Activated T-cell treated with anti-CD3 and anti-CD28 coated beads, Interleukin-2, amount 50 U/mL, for 48 hours (primary cell): ENCODE results near the gene SFXN1.
"Not testable (repeated sequence)": the region's sequence is repeated elsewhere in the genome, so short reads cannot be mapped to it uniquely, and the experiment has no call there.

Experiments
- DNase-seq, 2 experiments: peaks; one replicate each; pipeline ENCODE4 v3.0.0-alpha.2; 2020

SFXN1 gene

DNA sequence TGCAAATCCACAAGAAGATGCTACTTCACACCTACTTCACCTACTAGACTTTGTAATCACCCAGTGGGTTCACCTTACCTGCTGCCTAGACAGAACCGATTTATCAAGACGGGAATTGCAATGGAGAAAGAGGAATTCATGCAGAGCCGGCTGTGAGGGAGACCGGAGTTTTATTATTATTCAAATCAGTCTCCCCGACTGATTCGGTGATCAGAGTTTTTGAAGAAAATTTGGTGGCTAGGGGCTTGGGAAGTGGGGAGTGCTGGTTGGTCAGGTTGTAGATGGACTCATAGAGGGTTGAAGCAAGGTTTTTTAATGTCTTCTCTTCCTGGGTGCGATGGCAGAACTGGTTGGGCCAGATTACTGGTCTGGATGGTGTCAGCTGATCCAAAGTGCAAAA lies 23.4 kb downstream of the SFXN1 start:
- no peak for DNase-seq

DNA sequence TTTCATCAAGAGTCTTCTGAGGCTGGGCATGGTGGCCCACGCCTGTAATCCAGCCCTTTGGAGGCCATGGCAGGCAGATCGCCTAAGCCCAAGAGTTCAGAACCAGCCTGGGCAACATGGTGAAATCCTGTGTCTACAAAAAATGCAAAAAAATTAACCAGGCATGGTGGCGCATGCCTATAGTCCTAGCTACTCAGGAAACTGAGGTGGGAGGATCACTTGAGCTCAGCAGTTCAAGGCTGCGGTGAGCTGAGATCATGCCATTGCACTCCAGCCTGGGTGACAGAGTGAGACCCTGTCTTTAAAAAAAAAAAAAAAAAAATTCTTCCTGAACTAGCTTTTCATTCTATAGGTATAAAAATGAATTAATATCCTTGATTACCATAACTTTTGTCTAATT lies 29.3 kb downstream of the SFXN1 start:
- peak; percentile 30 to 46 for DNase-seq

DNA sequence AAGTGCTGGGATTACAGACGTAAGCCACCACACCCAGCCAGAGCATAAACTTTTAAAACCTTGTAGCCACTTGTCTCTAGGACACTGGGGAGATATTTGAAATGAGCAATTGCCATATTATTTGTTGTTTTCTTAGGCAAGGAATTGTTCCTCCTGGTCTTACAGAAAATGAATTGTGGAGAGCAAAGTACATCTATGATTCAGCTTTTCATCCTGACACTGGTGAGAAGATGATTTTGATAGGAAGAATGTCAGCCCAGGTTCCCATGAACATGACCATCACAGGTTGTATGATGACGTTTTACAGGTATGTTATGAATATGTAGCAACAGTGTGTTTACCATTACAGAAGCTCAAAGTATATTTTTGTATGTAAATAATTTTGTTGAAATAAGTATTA lies 30.5 kb downstream of the SFXN1 start:
- DNase-seq: no peak

DNA sequence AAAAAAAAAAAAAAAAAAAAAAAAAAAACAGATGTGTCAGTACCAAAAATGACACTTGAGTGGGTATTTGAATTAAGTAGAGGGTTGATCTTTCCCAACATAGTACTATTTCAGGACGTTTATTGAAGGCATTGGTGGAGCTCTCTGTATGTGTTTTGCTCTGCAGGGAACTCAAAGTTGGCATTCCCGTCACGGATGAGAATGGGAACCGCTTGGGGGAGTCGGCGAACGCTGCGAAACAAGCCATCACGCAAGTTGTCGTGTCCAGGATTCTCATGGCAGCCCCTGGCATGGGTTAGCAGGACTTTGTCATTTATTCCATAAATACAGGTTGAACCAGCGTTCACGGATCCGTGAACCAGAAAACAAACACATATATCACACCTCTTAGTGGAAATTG lies 34.9 kb downstream of the SFXN1 start:
- no peak for DNase-seq

DNA sequence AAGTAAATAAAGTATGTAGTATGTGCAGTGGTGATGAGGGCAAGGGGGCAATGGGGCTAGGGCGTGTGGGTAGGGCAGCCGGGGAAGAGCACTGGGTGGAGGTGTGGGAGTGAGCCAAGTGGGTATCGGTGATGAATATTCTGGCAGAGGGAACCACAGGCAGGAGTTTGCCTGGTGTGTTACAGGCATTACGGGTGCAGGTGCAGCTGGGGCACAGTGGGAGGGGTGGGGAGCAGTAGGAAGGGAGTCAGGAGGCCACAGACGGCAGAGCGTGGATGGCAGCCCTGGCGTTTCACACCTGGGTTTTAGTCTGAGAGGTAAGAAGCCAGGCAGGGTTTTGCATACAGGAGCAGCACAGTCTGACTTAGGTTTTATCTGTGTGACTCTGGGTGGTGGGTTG lies 35.4 kb downstream of the SFXN1 start:
- DNase-seq: no peak

DNA sequence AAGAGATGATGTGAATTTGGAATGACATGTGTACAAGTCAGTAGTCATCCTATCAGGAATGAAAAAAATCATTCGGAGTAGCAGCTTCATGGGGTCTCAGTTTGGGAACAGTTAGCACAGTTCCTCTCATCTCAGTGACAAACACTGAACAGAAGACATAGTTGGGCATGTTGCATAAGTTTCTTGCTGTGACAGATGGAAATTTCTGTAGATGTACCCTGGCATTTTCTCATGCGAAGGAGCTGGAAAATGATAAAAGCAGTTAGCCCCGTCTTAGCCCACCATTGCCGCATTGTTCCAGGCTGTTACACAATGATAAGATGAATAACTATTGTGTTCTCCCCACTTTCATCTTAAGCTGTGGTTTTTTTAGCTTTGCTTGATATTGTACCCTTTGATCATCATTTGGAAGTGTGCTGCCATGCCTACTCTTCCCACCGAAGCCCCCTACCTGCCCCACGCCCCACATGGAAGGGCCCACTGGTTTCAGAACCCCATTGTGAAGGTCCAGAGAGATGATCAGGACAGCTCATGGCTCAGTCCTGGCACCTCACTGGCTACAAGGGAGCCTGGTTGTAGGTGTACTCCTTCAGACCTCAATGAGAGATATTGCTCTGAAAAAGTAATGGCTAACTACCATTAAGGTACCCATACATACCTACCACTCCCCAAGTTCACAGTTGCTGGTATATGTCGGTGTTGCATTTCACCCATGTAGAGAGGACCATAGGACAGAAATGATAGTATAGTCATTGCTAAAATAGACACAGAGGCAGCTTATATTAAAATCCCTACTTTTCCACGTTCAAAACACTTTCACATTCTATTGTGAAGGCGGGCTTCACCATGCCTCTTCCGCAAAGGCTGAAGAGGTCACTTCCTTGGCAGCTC lies 38.8 kb downstream of the SFXN1 start:
- DNase-seq: peak; percentile 50 to 56

DNA sequence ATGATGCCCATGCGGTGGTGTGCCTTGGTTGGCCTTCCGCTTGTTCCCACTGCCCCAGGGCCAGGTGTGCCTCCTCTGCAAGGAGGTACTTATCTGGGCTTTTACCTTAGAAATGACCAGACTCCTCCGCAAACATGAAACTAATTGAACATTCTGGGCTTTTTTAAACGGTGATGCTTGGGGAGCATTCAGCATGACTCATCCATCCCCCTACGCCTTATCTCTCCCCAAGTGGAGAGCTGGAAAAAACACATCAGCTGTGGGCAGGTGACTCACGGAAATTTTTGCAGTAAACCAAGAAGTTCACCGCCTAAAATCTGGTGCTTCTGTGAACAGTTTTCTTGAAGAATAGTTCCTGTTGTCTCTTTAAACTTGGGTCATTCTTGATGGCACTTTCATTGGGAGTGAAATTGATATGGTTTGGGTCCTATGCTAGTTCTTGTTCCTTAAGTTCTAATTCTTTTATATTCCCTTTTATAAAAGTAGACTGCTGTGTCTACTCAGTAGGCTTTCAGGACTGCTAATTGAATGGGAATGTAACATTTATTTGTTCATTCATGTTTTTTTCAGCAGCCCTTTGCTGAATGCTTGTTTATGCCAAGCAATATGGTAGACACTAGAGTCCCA lies 39.6 kb downstream of the SFXN1 start:
- DNase-seq: peak; percentile 89 to 91

DNA sequence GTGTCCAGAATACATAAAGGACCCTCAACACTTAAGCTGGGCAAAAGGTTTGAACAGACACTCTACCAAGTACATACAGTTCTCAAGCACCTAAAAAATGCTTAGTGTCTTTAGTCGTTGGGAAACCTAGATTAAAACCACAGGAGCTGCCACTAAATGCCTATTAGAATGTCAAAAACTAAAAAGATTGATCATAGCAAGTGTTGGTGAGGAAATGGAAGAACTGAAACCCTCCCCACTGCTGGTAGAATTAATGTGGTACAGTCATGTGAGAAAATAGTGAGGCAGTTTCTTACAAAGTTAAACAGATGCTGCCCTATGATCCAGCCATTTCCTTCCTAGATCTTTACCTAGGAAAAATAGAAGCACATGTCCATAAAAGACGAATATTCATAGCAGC lies 40.6 kb downstream of the SFXN1 start:
- no peak for DNase-seq

DNA sequence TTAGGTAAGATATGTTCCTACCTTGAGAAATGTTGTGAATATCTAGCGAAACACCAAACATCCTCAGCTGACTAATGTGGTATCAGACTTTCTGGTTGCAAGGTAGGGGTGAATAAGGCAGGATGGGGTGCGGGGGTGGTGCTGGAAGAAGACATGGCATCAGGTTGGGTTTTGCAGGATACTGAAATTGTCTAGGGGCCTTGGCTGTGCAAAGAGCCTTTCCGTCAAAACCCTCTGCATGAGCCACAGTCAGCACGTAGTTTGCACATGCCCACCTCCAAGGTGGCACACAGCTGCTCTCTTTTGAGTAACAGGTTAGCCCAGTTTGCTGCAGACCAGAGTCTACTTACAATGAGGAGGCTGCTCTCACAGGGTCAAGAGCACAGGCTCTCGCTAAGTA lies 42.0 kb downstream of the SFXN1 start:
- DNase-seq: peak; percentile 69 to 75

DNA sequence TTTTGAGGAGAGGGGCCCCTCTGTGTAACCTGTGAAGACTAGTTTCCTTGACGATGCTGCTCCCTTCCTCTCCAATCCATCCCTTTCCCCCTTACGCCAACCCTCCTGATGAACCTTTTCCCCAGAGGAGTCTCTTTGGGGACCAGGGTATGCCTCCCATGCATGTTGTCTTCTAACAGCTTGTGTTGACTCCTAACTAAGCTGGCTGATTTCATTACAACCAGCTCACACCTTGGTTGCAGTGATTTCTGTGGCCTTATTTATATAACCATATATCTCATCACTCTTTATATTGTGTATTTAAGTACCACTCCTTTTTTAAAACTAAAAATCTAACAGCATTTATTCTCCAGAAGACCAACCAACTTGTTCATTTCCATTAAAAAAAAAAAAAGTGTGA lies 42.5 kb downstream of the SFXN1 start:
- peak; percentile 48 for DNase-seq

DNA sequence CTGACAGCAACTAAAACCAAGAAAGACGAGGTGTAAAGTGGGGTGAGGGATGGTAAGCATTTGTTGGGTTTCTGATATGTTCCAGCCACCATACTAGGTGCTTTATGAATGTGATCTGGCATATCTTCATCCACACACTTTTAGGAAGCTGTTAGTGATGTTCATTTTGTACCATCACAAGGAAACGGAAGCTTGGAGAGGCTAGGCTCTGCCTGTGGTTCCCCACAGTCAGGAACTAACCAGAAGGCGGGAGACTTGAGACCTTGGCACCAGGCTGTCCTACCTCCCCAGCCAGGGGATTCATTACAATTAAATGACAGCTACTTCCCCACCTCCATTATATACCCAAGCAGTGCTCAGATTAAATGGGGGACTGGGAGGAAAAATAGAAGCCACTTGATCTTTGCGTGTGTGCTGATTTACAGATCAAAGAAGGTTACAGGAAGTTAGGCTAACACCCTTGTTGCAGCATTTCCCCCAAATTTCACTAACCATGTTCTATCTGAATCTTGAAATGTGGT lies 43.0 kb downstream of the SFXN1 start:
- peak; percentile 72 to 73 for DNase-seq

DNA sequence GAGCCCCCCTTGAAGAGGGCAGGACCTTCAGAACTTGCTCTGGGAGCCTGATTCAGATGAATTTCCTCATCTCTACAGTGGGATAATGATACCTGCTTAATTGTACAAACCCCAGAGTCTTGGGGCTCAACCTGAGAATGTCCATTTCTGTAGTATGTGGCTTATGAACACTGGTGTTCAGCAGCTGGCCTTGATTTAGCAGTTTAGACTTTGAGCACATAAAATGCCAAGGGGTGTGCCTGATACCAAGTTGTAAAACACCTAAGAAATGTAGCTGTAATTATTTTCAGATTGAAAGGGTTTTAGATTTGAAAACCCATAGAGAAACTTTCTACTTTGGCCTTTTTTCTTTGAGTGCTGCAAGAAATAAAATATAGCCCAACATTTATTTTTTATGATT lies 44.9 kb downstream of the SFXN1 start:
- DNase-seq: no peak

DNA sequence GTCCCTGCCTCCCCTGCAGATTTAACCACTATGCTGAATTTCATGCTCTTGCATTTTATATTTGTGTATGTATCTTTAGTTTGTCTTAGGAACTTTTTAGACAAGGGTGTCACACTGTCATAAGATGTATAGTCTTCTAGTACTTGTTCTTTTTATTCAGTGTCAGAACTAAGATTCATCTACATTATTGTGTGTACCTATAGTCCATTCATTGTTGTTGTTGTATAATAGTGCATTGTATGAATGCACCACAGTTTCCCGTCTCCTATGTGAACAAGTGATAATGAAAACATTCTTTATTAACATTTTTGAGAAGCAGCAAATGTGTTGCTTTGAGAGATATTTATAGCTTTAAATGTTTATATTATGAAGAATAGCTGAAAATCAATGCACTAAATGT lies 45.9 kb downstream of the SFXN1 start:
- DNase-seq: no peak

DNA sequence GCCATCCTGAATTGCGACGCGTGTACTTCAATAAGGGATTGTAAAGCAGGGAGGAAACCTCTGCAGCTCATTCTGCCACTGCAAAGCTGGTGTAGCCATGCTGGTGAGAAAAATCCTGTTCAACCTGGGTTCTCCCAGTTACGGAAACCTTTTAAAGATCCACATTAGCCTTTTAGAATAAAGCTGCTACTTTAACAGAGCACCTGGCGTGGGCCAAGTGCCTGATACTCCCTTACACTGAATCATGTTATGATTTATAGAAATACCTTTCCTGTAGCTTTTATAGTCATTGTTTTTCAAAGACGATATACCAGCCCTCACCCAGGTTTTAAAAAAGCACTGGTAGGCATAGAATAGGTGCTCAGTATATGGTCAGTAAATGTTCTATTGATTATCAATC lies 48.3 kb downstream of the SFXN1 start:
- no peak for DNase-seq

DNA sequence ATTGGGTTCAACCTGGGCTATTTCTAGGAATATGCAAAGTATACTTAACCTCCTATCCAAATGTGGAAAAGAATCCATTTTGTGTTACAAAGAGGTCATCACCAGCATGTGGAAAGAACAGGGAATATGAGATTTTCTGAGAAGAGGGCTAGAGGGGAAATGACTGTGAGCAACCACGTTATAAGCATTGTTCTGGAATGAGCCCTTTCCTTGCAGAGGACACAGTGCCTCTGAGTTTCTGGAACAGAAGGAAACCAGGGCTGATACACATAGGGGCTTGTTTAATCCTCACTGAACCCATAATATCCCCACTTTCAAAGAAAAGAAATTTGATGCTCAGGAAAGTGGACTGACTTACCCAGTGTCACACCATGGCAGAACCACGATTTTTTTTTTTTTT lies 53.0 kb downstream of the SFXN1 start:
- no peak for DNase-seq

DNA sequence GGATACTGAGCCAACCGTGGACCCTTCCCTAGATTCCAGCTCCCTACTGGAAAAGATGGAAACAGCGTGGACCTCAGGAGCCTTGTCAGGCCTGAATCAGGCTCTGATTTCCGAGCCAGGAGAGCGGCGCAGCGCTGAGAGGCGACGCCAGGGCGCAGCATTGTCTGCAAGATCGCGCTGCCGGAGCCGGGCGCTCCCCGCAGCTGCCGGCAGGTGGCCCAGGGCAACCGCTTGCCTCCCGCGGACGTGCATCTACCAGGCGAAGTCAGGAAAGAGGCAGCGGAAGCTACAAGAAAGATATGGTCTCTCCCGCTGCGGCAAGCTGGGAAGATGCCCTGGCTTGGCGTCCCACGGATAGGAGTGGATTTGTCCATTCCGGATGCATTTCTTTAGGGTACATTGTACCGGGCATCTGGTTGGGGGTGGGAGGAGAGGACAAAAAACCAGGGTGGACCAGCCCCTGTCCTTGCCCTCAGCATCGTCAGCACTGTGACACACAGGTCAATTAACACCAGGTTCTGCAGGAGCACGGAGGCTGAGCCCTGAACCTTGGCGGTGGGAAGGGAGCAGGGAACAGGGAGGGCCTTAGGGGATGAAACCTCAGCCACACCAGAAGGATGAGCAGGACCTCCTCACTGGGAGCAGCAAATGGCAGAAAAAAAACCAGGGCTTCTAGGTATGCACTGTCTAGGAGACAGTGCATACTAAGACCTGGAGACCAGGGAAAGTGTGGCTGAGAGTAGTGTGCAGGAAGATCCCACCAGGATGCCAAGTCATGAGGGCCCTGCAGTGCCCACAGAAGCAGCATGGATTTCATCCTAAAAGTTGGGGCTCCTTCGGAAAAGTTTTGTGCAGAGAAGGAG lies 55.9 kb downstream of the SFXN1 start:
- DNase-seq: peak; percentile 88 to 92

DNA sequence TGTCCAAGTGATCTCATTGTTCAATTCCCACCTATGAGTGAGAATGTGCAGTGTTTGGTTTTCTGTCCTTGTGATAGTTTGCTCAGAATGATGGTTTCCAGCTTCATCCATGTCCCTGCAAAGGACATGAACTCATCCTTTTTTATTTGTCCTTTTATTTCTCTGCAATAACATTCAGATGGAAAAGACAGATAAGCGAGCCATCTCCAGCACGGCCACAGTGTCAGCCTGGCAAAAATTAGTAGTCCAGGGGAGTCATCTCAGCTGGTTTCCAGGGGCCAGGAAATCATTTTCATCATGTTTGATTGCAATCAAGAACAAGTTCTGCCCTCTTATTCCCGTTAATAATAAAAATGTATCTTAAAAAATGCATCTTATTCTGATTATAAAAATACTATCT lies 57.0 kb downstream of the SFXN1 start:
- DNase-seq: not testable (repeated sequence)

DNA sequence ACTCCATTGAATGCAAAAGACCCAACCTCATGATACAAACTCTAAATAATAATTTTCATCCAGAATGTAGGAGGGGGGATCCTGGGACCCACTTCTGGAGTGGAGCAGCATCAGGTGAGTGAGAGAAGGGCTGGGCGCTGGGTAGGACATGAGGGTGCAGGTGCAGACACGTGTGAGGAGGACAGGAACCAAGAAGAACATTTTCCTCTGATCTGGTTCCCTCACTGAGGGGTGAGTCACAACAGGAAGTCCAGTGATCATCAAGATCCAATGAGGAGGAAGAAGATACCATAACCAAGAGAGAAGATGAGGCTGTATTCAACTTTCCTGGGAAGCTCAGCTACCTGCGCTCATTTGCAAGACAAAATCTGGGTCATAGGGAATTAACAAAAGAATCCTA lies 57.4 kb downstream of the SFXN1 start:
- DNase-seq: no peak

DNA sequence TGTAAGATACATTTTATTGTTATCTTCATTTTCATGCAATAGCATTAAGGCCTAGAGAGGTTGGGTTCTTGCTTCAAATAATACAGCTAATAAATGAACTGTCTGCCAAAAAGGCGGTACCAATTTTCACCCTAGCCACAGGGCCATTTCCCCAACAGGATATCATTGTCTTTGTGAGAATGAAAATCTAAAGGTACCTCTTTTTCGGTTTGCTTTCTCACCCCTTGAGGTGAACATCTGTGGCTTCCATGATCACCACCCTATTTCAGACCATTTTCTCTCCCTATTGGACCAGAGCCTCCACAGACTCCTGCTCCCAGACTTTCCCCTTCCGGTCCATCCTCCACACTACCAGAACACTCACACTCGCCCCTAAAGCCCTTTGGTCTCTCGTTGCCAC lies 60.2 kb downstream of the SFXN1 start:
- DNase-seq: no peak

DNA sequence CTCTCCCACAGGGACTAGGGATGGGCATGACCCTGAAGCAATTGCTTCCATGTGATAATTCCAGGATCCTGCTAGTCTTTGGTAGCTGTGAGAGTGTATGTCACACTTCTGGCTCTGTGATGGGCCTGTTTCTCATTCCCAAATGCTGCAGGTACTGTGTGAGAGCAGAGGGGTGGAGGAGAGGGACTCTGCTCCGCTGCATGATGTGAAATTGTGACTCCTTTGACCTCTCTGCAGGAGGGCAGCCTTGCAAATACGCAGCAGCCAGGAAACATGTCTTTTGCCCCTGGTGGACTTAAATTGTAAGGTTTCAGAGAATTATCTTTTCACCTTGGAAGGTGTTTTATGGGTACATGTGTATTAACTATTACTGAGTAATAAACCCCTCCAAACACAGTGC lies 61.6 kb downstream of the SFXN1 start:
- no peak for DNase-seq

DNA sequence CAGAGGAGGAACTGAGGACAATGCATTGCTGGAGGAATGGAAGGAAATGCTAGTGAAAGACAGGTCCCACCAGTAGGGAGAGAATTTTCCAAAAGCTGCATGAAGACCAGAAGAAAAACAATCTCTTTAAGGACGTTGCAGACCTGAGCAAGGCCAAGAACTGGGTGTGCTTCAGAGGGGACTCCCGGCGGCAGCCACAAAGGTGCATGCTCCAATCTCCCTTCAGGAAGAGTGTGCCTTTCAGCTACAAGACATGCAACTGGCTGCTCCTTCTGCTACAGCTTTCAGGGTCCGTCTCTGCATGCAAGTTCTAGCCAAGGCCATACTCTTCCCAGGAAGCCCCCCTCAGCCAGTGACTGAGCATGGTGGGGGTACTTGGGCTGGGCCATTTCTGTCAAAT lies 62.9 kb downstream of the SFXN1 start:
- no peak for DNase-seq

DNA sequence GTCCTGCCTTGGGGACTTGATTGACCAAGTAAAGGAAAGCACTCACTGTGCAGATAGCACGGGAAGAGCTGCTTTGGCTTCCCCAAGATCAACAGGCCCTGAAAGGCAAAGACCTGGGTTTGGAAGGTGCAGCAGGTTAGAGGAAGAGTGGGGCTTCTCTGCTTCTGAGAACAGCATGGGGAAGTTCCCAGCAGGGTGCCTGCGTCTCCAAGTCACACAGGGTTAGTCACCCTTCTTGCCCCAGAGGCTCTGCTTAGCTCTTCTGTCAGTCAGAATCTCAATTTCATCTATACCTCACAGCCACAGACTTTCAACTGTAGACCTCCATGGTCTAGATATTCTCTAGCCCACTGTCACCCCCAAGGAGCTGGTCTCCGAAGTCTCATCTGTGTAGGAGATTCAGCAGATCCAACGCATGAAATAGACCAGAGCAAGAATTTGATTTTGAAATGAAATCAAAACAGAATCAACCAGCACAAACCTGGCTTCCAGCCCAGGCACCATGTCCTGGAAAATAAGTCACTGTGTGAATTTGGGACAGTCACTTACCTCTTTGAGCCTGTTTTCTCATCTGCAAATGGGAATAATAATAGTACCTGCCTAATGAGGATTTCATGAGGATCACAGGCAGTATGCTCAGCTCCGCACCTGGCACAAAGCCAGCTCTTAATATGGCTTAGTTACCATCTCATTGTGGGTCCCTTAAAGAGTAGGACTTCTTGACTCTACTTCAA lies 64.0 kb downstream of the SFXN1 start:
- peak in 1 of 2 experiments; percentile 58 for DNase-seq

DNA sequence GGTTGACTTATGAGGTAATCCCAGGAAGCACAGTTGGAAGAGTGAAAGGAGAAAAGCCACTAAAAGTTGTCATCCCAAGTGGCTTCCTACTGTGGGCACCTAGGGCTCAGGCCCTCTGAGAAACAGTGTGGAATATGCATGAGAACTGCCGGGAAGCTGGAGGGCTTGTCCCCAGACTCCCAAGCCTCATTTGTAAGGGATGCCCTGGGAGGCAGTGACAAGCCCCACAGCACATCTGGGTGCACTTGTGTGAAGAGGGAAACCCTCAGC lies 64.5 kb downstream of the SFXN1 start:
- no peak for DNase-seq
